GM19395 (cell line): ENCODE measurements around the gene PTPRK.
"Not testable (repeated sequence)": the region's sequence is repeated elsewhere in the genome, so short reads cannot be mapped to it uniquely, and the experiment has no call there.

Experiments
- ATAC-seq: cut with Tn5 transposase; IDR thresholded peaks from one replicate; pipeline ENCODE4 v1.9.1; 2021; ENCODE audit warnings: mild to moderate bottlenecking, moderate library complexity; ENCODE audit not compliant: unreplicated experiment

PTPRK gene

DNA sequence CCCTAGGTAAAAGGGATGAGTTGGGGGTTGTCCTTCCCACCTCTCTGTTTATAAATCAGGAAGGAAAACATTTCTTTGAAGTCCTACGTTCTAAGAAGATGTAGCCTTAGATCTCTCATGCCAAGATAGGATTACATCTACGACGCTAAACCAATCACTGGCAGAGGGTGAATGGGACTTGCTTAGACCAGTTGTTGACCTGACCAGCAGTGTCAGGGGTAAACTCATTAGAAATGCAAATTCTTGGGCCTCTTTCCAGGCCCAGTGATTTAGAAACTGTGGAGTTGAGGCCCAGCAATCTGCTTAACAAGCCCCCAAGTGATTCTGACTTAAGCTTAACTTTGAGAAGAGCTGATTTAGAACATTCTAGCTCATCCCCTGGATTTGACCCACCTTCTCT, 472.4 kb downstream of the PTPRK start:
- no peak for ATAC-seq

DNA sequence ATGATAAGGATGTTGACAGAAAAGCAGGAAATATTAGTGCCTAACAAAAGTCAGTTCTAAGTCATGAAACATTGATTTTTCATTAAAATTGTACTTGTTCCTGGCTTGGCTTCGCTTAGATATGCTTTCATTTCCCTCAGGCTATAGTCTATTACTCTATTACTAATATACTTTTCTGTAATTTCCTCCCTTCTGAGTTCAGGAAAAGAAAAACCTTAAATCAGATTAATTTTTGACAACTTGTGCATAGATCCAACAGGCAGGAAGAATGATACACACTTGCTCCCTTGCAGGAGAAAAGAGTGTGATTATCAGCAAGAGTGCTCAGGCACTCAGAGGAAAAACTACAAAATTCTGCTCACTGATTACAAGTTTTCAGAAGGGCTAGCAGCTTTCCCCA, 474.4 kb downstream of the PTPRK start:
- no peak for ATAC-seq

DNA sequence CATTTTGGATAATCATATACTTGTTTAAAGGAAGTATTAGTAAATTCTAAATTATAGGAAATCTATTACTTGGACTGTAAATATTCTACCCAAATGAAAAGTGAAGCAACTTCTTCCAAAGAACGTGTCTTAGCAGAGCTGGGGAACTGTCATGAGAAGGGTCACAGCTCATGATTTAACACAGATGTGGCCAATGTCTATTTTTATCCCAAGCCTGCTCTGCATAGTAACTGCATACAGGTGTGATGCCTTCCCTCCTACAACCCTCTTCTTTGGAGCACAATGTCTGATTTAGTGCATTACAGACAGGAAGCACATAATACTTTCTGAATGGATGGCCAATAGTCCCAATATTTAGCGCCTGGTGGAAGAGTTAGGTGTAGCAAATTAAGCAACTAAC, 480.9 kb downstream of the PTPRK start:
- ATAC-seq: no peak

DNA sequence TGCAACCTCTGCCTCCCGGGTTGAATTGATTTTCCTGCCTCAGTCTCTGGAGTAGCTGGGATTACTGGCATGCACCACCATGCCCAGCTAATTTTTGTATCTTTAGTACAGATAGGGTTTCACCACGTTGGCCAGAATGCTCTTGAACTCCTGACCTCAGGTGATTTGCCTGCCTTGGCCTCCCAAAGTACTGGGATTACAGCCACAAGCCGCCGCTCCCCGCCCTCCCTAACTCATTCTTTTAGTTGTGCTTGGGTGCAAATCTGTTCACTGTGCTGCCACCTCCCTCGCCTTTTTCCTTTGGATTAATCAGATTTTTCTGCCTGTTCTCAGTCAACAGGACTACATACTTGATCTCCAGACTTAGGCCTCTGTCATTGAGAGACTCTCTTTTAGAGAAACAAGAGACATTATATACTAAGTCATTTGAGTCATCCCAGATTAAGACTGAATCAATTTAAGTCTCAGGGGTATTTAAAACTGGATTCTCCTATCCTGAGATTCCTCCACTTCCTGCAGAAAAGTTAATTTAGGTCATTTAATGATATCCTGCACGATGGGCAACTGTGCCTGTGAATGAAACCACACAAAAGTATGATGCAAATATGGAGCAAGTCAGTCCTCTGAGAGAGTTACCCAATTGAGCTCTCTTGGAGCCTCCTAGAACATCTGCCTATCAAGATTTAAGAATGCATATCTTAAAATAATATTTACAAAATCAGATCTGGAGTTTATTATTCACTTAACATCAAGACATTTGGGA, 483.4 kb downstream of the PTPRK start:
- no peak for ATAC-seq

DNA sequence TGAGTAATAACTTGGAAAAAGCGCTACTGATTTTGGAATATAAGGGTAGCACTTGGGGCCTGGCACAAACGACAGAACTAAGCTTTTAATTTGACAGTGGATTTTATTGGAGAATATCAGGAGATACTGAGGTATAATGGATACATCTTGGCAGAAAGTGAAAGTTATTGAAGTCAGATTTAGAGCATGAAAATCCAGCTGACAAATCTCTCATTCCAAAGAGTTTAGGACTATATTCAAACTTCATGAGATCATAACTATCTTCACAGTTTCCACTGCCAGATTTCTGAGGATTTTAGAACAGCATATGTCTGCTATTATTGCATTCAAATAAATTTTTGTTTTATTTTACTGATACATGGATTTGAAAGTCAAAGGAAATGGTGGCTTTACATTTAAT, 487.2 kb downstream of the PTPRK start:
- no peak for ATAC-seq

- no peak for ATAC-seq
Measured at GRCh38 chr6:128032042-128032441, 488.4 kb downstream of the PTPRK start.

GRCh38 chr6:128029826-128030225, 490.6 kb downstream of the PTPRK start:
- no peak for ATAC-seq

DNA sequence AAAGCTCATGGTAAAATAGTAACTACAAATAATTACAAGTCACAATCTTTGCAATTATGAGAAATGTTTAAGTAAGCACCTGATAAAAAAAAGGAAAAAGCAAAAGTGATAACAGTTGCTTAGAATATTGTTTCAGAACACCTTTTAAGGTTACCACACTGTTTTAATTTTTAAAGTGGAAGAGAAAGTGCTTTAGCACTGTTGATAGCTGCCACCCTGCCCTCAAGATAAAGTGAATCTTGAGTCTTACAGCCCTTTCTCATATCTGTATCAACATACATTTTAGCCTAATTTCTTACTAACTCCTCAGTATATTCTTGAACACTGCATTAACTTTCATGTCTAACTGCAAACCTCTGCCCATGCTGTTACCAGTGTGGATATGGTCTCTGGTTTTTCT, 492.2 kb downstream of the PTPRK start:
- no peak for ATAC-seq

- no peak for ATAC-seq
Measured at GRCh38 chr6:128025478-128025877, 494.9 kb downstream of the PTPRK start.

DNA sequence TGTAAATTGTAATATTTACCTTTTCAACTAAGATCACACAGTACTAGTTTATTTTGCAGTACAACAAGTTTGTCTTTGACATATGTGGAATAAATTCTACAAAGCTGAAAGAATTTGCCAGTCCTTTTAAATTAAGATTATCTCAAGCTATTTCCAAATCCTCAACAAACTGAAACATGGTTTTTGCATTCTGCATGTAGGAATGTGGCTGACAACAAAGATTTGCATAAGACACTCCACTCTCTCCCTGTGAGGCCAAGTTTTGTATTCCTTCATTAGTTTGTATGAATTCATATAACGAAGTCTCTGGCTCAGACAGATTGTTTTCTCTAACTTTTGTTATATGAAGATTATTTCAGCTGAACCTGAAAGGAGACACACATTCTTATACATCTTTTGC, 495.4 kb downstream of the PTPRK start:
- no peak for ATAC-seq

DNA sequence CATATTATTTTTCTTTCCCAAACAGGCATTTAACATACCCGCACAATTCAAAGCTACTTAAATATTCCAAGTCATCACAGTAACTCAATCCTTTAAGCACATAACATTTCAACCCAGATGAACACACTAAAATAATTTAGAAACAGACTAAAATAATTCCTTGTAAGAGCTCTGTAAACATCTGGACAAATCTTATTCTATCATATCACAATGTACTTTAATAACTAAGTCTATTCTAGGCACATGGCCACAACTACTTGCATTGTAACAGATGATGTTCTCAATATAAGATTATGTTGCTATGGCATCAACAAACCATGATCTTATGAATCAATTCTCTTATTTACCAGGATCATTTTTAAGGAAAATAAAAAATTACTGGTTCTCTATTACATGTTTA, 496.4 kb downstream of the PTPRK start:
- no peak for ATAC-seq

GRCh38 chr6:128018821-128019220, 501.6 kb downstream of the PTPRK start:
- no peak for ATAC-seq

DNA sequence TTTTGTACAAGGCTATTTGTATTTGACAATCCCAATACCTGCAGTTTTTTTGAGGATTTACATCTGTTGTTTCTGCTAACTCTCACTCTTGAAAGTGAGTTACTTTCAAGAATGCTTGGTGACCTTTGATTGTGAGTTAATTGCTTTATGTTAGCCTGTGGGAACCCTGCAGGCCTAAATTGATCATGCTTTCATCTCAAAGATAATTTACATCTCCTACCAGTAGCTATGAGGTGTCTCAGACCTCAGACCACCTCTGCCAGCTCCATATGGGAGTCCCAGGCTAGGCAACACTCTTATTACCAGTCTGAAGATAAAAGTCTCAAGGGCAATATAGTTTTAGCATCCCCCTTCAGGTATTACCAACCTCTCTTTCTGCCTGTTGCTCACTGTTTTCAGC, 503.1 kb downstream of the PTPRK start:
- no peak for ATAC-seq

DNA sequence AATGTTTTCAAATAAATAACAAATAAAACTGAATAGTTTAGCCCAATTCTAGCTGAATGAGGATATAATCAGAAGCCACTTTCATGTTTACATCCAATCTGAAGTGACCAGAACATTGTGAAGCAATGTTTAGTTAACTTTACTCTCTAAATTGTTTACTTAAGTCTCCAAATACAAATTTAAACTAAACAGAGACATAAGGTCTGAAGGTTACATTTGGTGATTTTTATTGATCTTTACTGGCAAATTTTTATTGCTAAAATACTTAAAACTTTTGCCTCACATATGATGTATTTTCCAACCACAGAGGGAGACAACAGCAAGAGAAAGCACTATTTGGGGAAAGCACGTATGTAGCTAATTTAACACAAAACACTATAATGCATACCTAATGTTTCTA, 512.7 kb downstream of the PTPRK start:
- no peak for ATAC-seq

DNA sequence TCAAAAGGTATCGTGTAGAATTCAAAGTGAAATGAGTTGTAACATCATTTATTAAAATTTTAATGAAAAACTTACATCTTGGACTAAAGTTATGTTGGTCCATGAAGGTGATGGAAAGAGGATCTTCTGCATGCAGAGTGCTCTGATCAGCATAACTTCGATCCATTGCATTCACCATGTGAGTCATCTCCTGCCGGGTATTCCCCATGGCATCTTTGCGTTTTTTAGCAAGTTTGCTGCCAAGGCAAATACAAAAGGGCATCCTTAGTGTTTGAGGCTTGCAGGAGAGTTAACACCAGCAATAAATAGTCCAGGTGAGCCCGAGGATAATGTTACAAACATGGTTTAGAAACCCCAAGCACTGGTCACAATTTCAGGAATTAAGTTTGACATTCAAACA, 515.4 kb downstream of the PTPRK start:
- no peak for ATAC-seq

- ATAC-seq: no peak
Measured at GRCh38 chr6:128000363-128000762, 520.0 kb downstream of the PTPRK start.

DNA sequence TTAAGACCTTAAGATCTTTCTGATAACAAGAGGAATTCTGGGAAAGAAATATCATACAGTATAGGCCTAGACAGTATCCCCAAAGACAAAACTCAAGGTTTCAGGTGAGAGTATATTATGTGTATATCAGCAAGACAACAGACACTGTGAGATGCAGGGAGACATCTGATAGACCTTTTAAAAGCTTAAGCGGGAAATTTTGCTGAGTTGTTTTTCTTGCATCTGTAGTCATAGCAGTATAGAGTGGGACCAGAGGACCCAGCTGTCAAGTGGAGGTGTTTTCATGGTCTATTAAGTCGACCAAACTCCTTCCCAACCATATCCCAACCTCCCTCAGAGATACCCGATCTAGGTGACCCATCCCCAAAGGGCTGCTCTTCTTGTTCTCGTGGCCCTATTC, 521.4 kb downstream of the PTPRK start:
- no peak for ATAC-seq

- ATAC-seq: no peak
Measured at GRCh38 chr6:127997496-127998164, 522.8 kb downstream of the PTPRK start.

GRCh38 chr6:127996925-127997324, 523.5 kb downstream of the PTPRK start:
- no peak for ATAC-seq

- ATAC-seq: no peak
Measured at GRCh38 chr6:127992144-127992543, 528.3 kb downstream of the PTPRK start.

DNA sequence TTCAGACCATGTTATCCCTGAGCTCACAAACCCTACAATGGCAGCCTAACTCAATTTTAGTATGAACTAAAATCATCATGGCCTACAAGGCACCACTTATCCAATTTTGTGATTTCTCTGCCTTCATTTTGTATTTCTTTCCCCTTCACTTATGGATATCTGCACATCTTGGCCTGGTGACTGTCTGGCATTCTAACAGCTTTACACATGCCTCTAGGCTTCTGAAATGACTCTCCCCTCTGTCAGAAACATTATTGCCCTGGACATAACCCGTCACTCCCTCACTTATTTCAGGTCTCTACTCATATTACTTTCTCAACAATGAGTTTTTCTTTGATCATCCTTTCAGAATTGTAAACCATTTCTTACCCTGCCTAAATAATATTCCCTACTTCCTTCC, 530.3 kb downstream of the PTPRK start:
- no peak for ATAC-seq

GRCh38 chr6:127980996-127981395, 539.4 kb downstream of the PTPRK start:
- no peak for ATAC-seq

- ATAC-seq: not testable (repeated sequence)
Measured at GRCh38 chr6:127978185-127978584, 542.2 kb downstream of the PTPRK start.
